ENCODE results near the gene BCL2L12. TPM values are rescaled to one million over a fixed set of nuclear protein-coding genes. Genes with fewer than 3 reads are reported as not detected.

The BCL2L12 gene
- total RNA-seq, 1 donor from 2014 or later = 31.5 TPM

- H3K4me1 Mint-ChIP-seq (ENCODE audit: low read depth, unreplicated experiment) = peaks cover 6% of the 10 kb centered on the region
- H3K4me2 ChIP-seq (ENCODE audit: low read length) = peak within 1 kb of the TSS; percentile 93
- peak within 1 kb of the TSS; percentile 93 for H3K9ac ChIP-seq (ENCODE audit: low read length)
- peaks cover 51% of the 10 kb centered on the region for H3K79me2 ChIP-seq (ENCODE audit: insufficient read depth, low read length)
- H3K4me1 ChIP-seq (ENCODE audit: insufficient read depth, low read length) = peaks cover 18% of the 10 kb centered on the region
- peak within 1 kb of the TSS; percentile 88 for H3K4me3 ChIP-seq (ENCODE audit: insufficient read depth, low read depth, low read length)
- H2AFZ ChIP-seq (ENCODE audit: low read depth, low read length) = peak within 1 kb of the TSS; percentile 92
- peaks cover 6% of the 10 kb centered on the region for H3K36me3 Mint-ChIP-seq (ENCODE audit: low read depth, unreplicated experiment)
- H3K36me3 ChIP-seq (ENCODE audit: insufficient read depth, low read length) = peaks cover 5% of the 10 kb centered on the region
- H3K27me3 Mint-ChIP-seq (ENCODE audit: low read depth, unreplicated experiment) = no peaks in the 10 kb centered on the region
- H3K4me3 Mint-ChIP-seq (ENCODE audit: unreplicated experiment) = peak within 1 kb of the TSS; percentile 93
- H3K9me3 Mint-ChIP-seq (ENCODE audit: unreplicated experiment) = no peaks in the 10 kb centered on the region
- FAIRE-seq = no peak
- no peaks in the 10 kb centered on the region for H3K27me3 ChIP-seq (ENCODE audit: insufficient read depth, low read length)
- no peak for DNase-seq (ENCODE audit: low read depth)
- TF ChIP-seq CTCF (IDR thresholded peaks at IDR 0.05; ENCODE audit: insufficient read depth, low read depth, low read length) (no peak), EZH2 (IDR thresholded peaks at IDR 0.05; ENCODE audit: insufficient read depth, low read length) (no peak)
- peak within 1 kb of the TSS; percentile 98 for H3K27ac ChIP-seq (ENCODE audit: low read depth, low read length)
- H3K27ac Mint-ChIP-seq (ENCODE audit: unreplicated experiment) = peak within 1 kb of the TSS; percentile 100
- H3K9me3 ChIP-seq (ENCODE audit: insufficient read depth, low read depth, low read length) = no peaks in the 10 kb centered on the region
- peaks cover 46% of the 10 kb centered on the region for H4K20me1 ChIP-seq (ENCODE audit: insufficient read depth, low read length)
Measured at GRCh38 chr19:49677231-49677900, 11.6 kb downstream of the BCL2L12 start, which contains the start of gene PRMT1. PRMT1 (plus strand) TSS chr19:49677271; CDS start chr19:49677281, 10 bp downstream.

- peak overlapping the region; percentile 88 for H3K27ac Mint-ChIP-seq (ENCODE audit: unreplicated experiment)
- no peaks in the 10 kb centered on the region for H3K9me3 Mint-ChIP-seq (ENCODE audit: unreplicated experiment)
- FAIRE-seq = no peak
- H3K27me3 ChIP-seq (ENCODE audit: insufficient read depth, low read length) = no peaks in the 10 kb centered on the region
- peak overlapping the region; percentile 87 for H3K27ac ChIP-seq (ENCODE audit: low read depth, low read length)
- H3K9ac ChIP-seq (ENCODE audit: low read length) = peak overlapping the region; percentile 93
- no peak overlapping the region for H2AFZ ChIP-seq (ENCODE audit: low read depth, low read length)
- peaks cover 50% of the 10 kb centered on the region for H4K20me1 ChIP-seq (ENCODE audit: insufficient read depth, low read length)
- H3K4me3 Mint-ChIP-seq (ENCODE audit: unreplicated experiment) = peak overlapping the region; percentile 88
- H3K79me2 ChIP-seq (ENCODE audit: insufficient read depth, low read length) = peaks cover 53% of the 10 kb centered on the region
- no peak for TF ChIP-seq EZH2 (IDR thresholded peaks at IDR 0.05; ENCODE audit: insufficient read depth, low read length)
- TF ChIP-seq CTCF (IDR thresholded peaks at IDR 0.05; ENCODE audit: insufficient read depth, low read depth, low read length) = peak; percentile 59
- H3K4me3 ChIP-seq (ENCODE audit: insufficient read depth, low read depth, low read length) = peak overlapping the region; percentile 88
- H3K4me2 ChIP-seq (ENCODE audit: low read length) = peak overlapping the region; percentile 93
- no peaks in the 10 kb centered on the region for H3K27me3 Mint-ChIP-seq (ENCODE audit: low read depth, unreplicated experiment)
- no peaks in the 10 kb centered on the region for H3K9me3 ChIP-seq (ENCODE audit: insufficient read depth, low read depth, low read length)
- DNase-seq (ENCODE audit: low read depth) = peak; percentile 16
- H3K36me3 ChIP-seq (ENCODE audit: insufficient read depth, low read length) = peaks cover 8% of the 10 kb centered on the region
- H3K4me1 ChIP-seq (ENCODE audit: insufficient read depth, low read length) = peaks cover 18% of the 10 kb centered on the region
- H3K36me3 Mint-ChIP-seq (ENCODE audit: low read depth, unreplicated experiment) = peaks cover 9% of the 10 kb centered on the region
- peaks cover 6% of the 10 kb centered on the region for H3K4me1 Mint-ChIP-seq (ENCODE audit: low read depth, unreplicated experiment)
Measured at GRCh38 chr19:49677901-49678674, 12.4 kb downstream of the BCL2L12 start.
